OCI-LY1 (cell line): ENCODE data around the gene FAM131C.
"Not testable (repeated sequence)": the region's sequence is repeated elsewhere in the genome, so short reads cannot be mapped to it uniquely, and the experiment has no call there.

Experiments
- H2AFZ ChIP-seq: fragments of 200-600 bp; sonication (generic), shearing (Covaris generic); 2 replicates; pipeline ENCODE4 v1.6.0; 2014; ENCODE audit warnings: antibody characterized with exemption, mild to moderate bottlenecking, low read length
- H3F3A ChIP-seq: fragments of 200-600 bp; sonication (generic), shearing (Covaris generic); 2 replicates; pipeline ENCODE4 v1.6.0; 2014; ENCODE audit warnings: mild to moderate bottlenecking, antibody characterized with exemption, low read length, moderate library complexity; ENCODE audit not compliant: insufficient read depth
- H3K27ac ChIP-seq: fragments of 200-600 bp; sonication (generic); 2 replicates; pipeline ENCODE4 v1.5.1; 2014; ENCODE audit warnings: low read length, mixed run types, mild to moderate bottlenecking, low read depth; ENCODE audit not compliant: poor library complexity, severe bottlenecking
- H3K27me3 ChIP-seq: fragments of 200-600 bp; sonication (generic); 2 replicates; pipeline ENCODE4 v1.6.0; 2014; ENCODE audit warnings: antibody characterized with exemption, mild to moderate bottlenecking, low read length, moderate library complexity; ENCODE audit not compliant: insufficient read depth
- H3K36me3 ChIP-seq: fragments of 200-600 bp; sonication (generic); 2 replicates; pipeline ENCODE4 v1.6.1; 2014; ENCODE audit warnings: mild to moderate bottlenecking, antibody characterized with exemption, low read length, moderate library complexity, mixed read lengths; ENCODE audit not compliant: insufficient read depth
- H3K4me1 ChIP-seq: fragments of 200-600 bp; sonication (generic); 2 replicates; pipeline ENCODE4 v1.5.1; 2014; ENCODE audit warnings: mild to moderate bottlenecking, low read length, moderate library complexity; ENCODE audit not compliant: insufficient read depth, severe bottlenecking
- H3K4me2 ChIP-seq: fragments of 200-600 bp; sonication (generic), shearing (Covaris generic); 2 replicates; pipeline ENCODE4 v1.6.1; 2014; ENCODE audit warnings: low read length
- H3K4me3 ChIP-seq: fragments of 200-600 bp; sonication (generic); 2 replicates; pipeline ENCODE4 v1.5.1; 2014; ENCODE audit warnings: low read length, low read depth, mild to moderate bottlenecking, mixed read lengths; ENCODE audit not compliant: poor library complexity, severe bottlenecking
- H3K79me2 ChIP-seq: fragments of 200-600 bp; shearing (Covaris generic); 2 replicates; pipeline ENCODE4 v1.6.1; 2016; ENCODE audit warnings: mixed run types, low read length, mixed read lengths; ENCODE audit not compliant: insufficient read depth
- H3K9ac ChIP-seq: fragments of 200-600 bp; sonication (generic), shearing (Covaris generic); 2 replicates; pipeline ENCODE4 v1.6.1; 2014; ENCODE audit warnings: mild to moderate bottlenecking, low read length, mixed read lengths
- H3K9me2 ChIP-seq: fragments of 200-600 bp; sonication (generic), shearing (Covaris generic); 2 replicates; pipeline ENCODE4 v1.6.1; 2014; ENCODE audit warnings: low read depth, mild to moderate bottlenecking, low read length, mixed read lengths
- H3K9me3 ChIP-seq: fragments of 200-600 bp; shearing (Covaris generic); 2 replicates; pipeline ENCODE4 v1.6.1; 2014; ENCODE audit warnings: low read length, mixed read lengths
- H4K20me1 ChIP-seq: fragments of 200-600 bp; sonication (generic), shearing (Covaris generic); 2 replicates; pipeline ENCODE4 v1.6.0; 2016; ENCODE audit warnings: mild to moderate bottlenecking, low read length; ENCODE audit not compliant: insufficient read depth
- CTCF ChIP-seq: fragments of 200-600 bp; sonication (generic), shearing (Covaris generic); IDR thresholded peaks from 2 replicates; pipeline ENCODE4 v1.5.1; 2017; ENCODE audit warnings: mild to moderate bottlenecking, antibody characterized with exemption, low read length, moderate library complexity, mixed read lengths
- EZH2 ChIP-seq: fragments of 200-600 bp; sonication (generic), shearing (Covaris generic); IDR thresholded peaks from 2 replicates; pipeline ENCODE4 v1.8.0; 2017; ENCODE audit warnings: borderline replicate concordance, mixed run types, mild to moderate bottlenecking, antibody characterized with exemption, low read length, moderate library complexity, mixed read lengths

Gene FAM131C

GRCh38 chr1:16043521-16043920, 29.9 kb downstream of the FAM131C start, which contains the start of gene CLCNKB:
CLCNKB (plus strand) TSS chr1:16043782; CDS start chr1:16044493, 711 bp downstream.
- no peaks in the 10 kb centered on the region for H3K9me3 ChIP-seq
- no peak within 1 kb of the TSS for H3K9ac ChIP-seq
- H3K27me3 ChIP-seq = no peaks in the 10 kb centered on the region; the same call in 1 of the 2 replicates
- H2AFZ ChIP-seq = no peak within 1 kb of the TSS
- H3K4me1 ChIP-seq = no peaks in the 10 kb centered on the region
- H3K27ac ChIP-seq = no peak within 1 kb of the TSS
- no peak for TF ChIP-seq CTCF
- TF ChIP-seq EZH2 = no peak
- H3K36me3 ChIP-seq = no peaks in the 10 kb centered on the region
- H4K20me1 ChIP-seq = no peaks in the 10 kb centered on the region
- no peaks in the 10 kb centered on the region for H3K9me2 ChIP-seq
- no peak within 1 kb of the TSS for H3K4me2 ChIP-seq
- H3F3A ChIP-seq = no peaks in the 10 kb centered on the region
- H3K4me3 ChIP-seq = no peak within 1 kb of the TSS
- no peaks in the 10 kb centered on the region for H3K79me2 ChIP-seq

GRCh38 chr1:16042654-16043053, 30.8 kb downstream of the FAM131C start:
- H3K4me2 ChIP-seq, H3K9me2 ChIP-seq, H3K27me3 ChIP-seq, H3K36me3 ChIP-seq, H4K20me1 ChIP-seq, H3K4me1 ChIP-seq, H3K9me3 ChIP-seq, H2AFZ ChIP-seq, H3K4me3 ChIP-seq, H3K27ac ChIP-seq, H3F3A ChIP-seq, H3K79me2 ChIP-seq, H3K9ac ChIP-seq: not testable (repeated sequence)

- Histone ChIP-seq H3K27me3 (0 out of 2 replicates have a peak, but pooled peaks cover 3% of the 10 kb centered on the region), H3K4me1 (no peaks in the 10 kb centered on the region), H3K36me3 (no peaks in the 10 kb centered on the region), H3K4me3 (no peak overlapping the region), H3K9ac (no peak overlapping the region), H2AFZ (no peak overlapping the region), H3F3A (no peaks in the 10 kb centered on the region), H4K20me1 (no peaks in the 10 kb centered on the region), H3K4me2 (no peak overlapping the region), H3K9me3 (no peaks in the 10 kb centered on the region), H3K9me2 (no peaks in the 10 kb centered on the region), H3K79me2 (no peaks in the 10 kb centered on the region), H3K27ac (no peak overlapping the region)
- no peak for TF ChIP-seq EZH2
- peak; percentile 47 for TF ChIP-seq CTCF
Measured at GRCh38 chr1:16042096-16042495, 31.4 kb downstream of the FAM131C start.

GRCh38 chr1:16041200-16041599, 32.3 kb downstream of the FAM131C start:
- Histone ChIP-seq H4K20me1 (no peaks in the 10 kb centered on the region), H3K4me2 (no peak overlapping the region), H3K27me3 (0 out of 2 replicates have a peak, but pooled peaks cover 4% of the 10 kb centered on the region), H3K9ac (no peak overlapping the region), H3F3A (no peaks in the 10 kb centered on the region), H3K36me3 (no peaks in the 10 kb centered on the region), H3K9me3 (no peaks in the 10 kb centered on the region), H3K27ac (no peak overlapping the region), H3K79me2 (no peaks in the 10 kb centered on the region), H3K9me2 (no peaks in the 10 kb centered on the region), H3K4me1 (no peaks in the 10 kb centered on the region), H3K4me3 (no peak overlapping the region), H2AFZ (no peak overlapping the region)
- TF ChIP-seq EZH2 (no peak), CTCF (no peak)

DNA sequence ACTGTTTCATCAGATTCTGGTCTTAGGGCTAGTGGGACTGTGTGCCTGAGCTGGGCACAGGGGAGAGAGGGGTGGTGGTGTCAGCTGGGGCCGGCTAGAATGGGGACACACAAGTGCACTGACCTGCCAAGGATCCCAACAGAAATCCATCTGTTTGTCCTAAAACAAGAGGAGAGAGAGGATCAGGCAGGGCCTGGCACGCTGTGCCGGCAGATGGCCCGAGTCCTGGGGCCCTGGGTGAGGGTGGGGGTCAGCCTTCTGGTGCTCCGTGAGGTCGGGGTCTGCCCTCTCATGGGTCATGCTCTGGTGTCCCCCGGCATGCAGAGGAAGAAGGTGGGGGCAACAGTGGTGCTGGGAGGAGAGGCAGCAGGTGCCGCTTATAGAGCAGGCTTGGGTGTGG, 33.6 kb downstream of the FAM131C start:
- not testable (repeated sequence) for H4K20me1 ChIP-seq, H3K4me1 ChIP-seq, H3K79me2 ChIP-seq, H2AFZ ChIP-seq, H3K27ac ChIP-seq, H3K36me3 ChIP-seq, H3K4me3 ChIP-seq, H3F3A ChIP-seq, H3K4me2 ChIP-seq, H3K9ac ChIP-seq, H3K27me3 ChIP-seq, H3K9me3 ChIP-seq, H3K9me2 ChIP-seq
